ENCODE results near the gene SLC15A1.

GRCh38 chr13:98787173-98787572 lies 34.7 kb upstream of the SLC15A1 start:
- TF ChIP-seq POLR2A (IDR thresholded peaks at IDR 0.05; ENCODE audit: low read length): no peak
- no peak for TF ChIP-seq GATA1 (IDR thresholded peaks at IDR 0.05; ENCODE audit: low read depth, low read length)
